Vagina (tissue), 2 donors: ENCODE results near the gene LMCD1.

Experiments used
- CTCF ChIP-seq, 3 experiments: fragments of 450-650 bp in 2 of 3; fragments of 200-600 bp in 1 of 3; sonication (generic) in 1 of 3; IDR thresholded peaks; one replicate each; pipeline ENCODE4 v1.5.1; 2017 to 2019; ENCODE audit warnings: antibody characterized with exemption in 3 of 3, mild to moderate bottlenecking in 2 of 3, moderate library complexity in 2 of 3
- POLR2A ChIP-seq, 2 donors: fragments of 450-650 bp; IDR thresholded peaks; one replicate each; pipeline ENCODE4 v1.6.1; 2017; ENCODE audit warnings: antibody characterized with exemption in 2 of 2, mild to moderate bottlenecking in 2 of 2, moderate library complexity in 2 of 2
- POLR2AphosphoS5 ChIP-seq, 2 donors: sonication (generic); formaldehyde crosslinking; IDR thresholded peaks; one replicate each; pipeline ENCODE4 v1.9.0; 2017; ENCODE audit warnings: antibody characterized with exemption in 2 of 2, mild to moderate bottlenecking in 2 of 2, low read depth in 1 of 2; ENCODE audit not compliant: insufficient read depth in 1 of 2

- TF ChIP-seq CTCF (IDR thresholded peaks at IDR 0.05), result no peak
- no peak for TF ChIP-seq POLR2A (IDR thresholded peaks at IDR 0.05)
- no peak for TF ChIP-seq POLR2AphosphoS5 (IDR thresholded peaks at IDR 0.05; ENCODE audit: insufficient read depth in 1 of 2, low read depth in 1 of 2)
These were observed 76.7 kb downstream of the LMCD1 start for GRCh38 chr3:8578282-8578681.
